ENCODE results near the gene AHDC1. TPM values are rescaled to one million over a fixed set of nuclear protein-coding genes. Genes with fewer than 3 reads are reported as not detected.

AHDC1 gene
- total and polyA plus RNA-seq, 2 of the 13 experiments (the other 11 are each of a cell fraction or from before 2014, with no cell fraction given), result 1.0 to 2.7 TPM

GRCh38 chr1:27634177-27634984, 30.4 kb upstream of the AHDC1 start:
- DNase-seq (ENCODE audit: low spot score) (no peak), ATAC-seq (no peak), FAIRE-seq (no peak)
- H3K4me3 ChIP-seq (replicated peaks in 1 of 3; ENCODE audit: insufficient read depth in 1 of 3, low read depth in 2 of 3, low read length in 3 of 3), result no peak overlapping the region
- ChIA-PET POLR2A (no interaction called here), CTCF (ENCODE audit: low intra/inter-chr PET ratio, low total read pairs) (no interaction called here)
- intact Hi-C loops (cut with micrococcal nuclease; ENCODE audit: unreplicated experiment) (no loop called here), in situ Hi-C loops (cut with HindIII; ENCODE audit: extremely low pct_ligation_motif_present, low pct_unique_long_range_greater_than_20kb) (no loop called here)
- BruUV-seq (replicated peaks), result no TSS peak
- TF ChIP-seq CHD2 (IDR thresholded peaks at IDR 0.05; ENCODE audit: low read depth, low read length) (no peak), REPIN1 (CRISPR knock-in tag; IDR thresholded peaks at IDR 0.05; ENCODE audit: borderline replicate concordance, low read depth) (no peak), ZNF12 (CRISPR knock-in tag; IDR thresholded peaks at IDR 0.05) (no peak), HNRNPUL1 (IDR thresholded peaks at IDR 0.05; ENCODE audit: low read depth, low read length) (no peak), ZSCAN29 (CRISPR knock-in tag; conservative IDR thresholded peaks at IDR 0.05) (no peak), ZNF652 (CRISPR knock-in tag; IDR thresholded peaks at IDR 0.05; ENCODE audit: borderline replicate concordance, low read depth) (no peak), SP140L (CRISPR knock-in tag; IDR thresholded peaks at IDR 0.05; ENCODE audit: borderline replicate concordance) (no peak), HNRNPH1 (optimal IDR thresholded peaks at IDR 0.05; ENCODE audit: low read depth, low read length) (no peak), ZNF414 (CRISPR knock-in tag; IDR thresholded peaks at IDR 0.05) (no peak), THAP11 (CRISPR knock-in tag; IDR thresholded peaks at IDR 0.05) (no peak), ZNF451 (CRISPR knock-in tag; IDR thresholded peaks at IDR 0.05) (no peak), GATA4 (IDR thresholded peaks at IDR 0.05; ENCODE audit: borderline replicate concordance, low read depth) (no peak), ZNF501 (CRISPR knock-in tag; IDR thresholded peaks at IDR 0.05) (no peak), FOXK2 (IDR thresholded peaks at IDR 0.05) (no peak), POGK (CRISPR knock-in tag; conservative IDR thresholded peaks at IDR 0.05) (no peak), PCBP2 (optimal IDR thresholded peaks at IDR 0.05; ENCODE audit: low read depth, low read length, poor library complexity, severe bottlenecking) (no peak)
- TF ChIP-seq, protein P1, sequence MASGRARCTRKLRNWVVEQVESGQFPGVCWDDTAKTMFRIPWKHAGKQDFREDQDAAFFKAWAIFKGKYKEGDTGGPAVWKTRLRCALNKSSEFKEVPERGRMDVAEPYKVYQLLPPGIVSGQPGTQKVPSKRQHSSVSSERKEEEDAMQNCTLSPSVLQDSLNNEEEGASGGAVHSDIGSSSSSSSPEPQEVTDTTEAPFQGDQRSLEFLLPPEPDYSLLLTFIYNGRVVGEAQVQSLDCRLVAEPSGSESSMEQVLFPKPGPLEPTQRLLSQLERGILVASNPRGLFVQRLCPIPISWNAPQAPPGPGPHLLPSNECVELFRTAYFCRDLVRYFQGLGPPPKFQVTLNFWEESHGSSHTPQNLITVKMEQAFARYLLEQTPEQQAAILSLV (CRISPR knock-in tag; IDR thresholded peaks at IDR 0.05; ENCODE audit: borderline replicate concordance), result no peak
- 64% methylated on average over 17 of the region's 63 CpGs for WGBS (ENCODE audit: low lambda C conversion rate)
- H3K79me2 ChIP-seq (ENCODE audit: insufficient read depth, low read length), result no peaks in the 10 kb centered on the region
- H3K9me3 ChIP-seq (ENCODE audit: low read length), result no peaks in the 10 kb centered on the region
- no peak overlapping the region for H3K4me2 ChIP-seq (ENCODE audit: low read depth, low read length)
- peaks cover 18% of the 10 kb centered on the region for H3K4me1 ChIP-seq (ENCODE audit: insufficient read depth, low read length)
- no peaks in the 10 kb centered on the region for H3K36me3 ChIP-seq (replicated peaks in 1 of 2; ENCODE audit: control insufficient read depth in 1 of 2, insufficient read depth in 2 of 2, low read length in 2 of 2)
- H3K27ac ChIP-seq (ENCODE audit: extremely low read length, insufficient read depth, low read length), result no peak overlapping the region
- no peak overlapping the region for H2AFZ ChIP-seq (ENCODE audit: low read length)
- no peak overlapping the region for H3K9ac ChIP-seq (ENCODE audit: insufficient read depth, low read depth, low read length)
- no peaks in the 10 kb centered on the region for H4K20me1 ChIP-seq (ENCODE audit: insufficient read depth, low read length)
- H3K27me3 ChIP-seq (ENCODE audit: control insufficient read depth in 1 of 2, insufficient read depth in 2 of 2, low read length in 2 of 2), result peaks cover 8 to 44% of the 10 kb centered on the region in 2 experiments; a peak in 4 of 5 replicates

Data from HepG2 (cell line).